HuH-7.5 (cell line): Measurements from ENCODE around the gene AOC3.

Experiments used
- DNase-seq: peaks from one replicate; pipeline ENCODE4 v3.0.0; 2011; ENCODE audit warnings: low spot score

Gene AOC3

DNA sequence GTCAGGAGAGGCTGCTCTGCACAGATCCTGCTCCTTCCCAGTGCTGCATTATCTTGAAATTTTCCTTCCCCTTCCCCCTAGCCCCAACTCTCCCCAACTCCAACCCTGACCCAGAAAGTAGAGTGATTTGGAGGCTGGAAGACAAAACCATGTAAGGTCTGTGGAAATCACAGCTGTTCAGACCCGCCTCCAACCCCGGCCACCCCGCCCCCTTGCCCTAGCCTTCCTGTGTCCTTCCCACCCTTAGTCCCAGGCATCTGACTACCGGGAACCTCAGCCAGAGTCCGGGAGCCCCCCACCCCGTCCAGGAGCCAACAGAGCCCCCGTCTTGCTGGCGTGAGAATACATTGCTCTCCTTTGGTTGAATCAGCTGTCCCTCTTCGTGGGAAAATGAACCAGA lies at the start of gene AOC3:
AOC3 (plus strand) TSS at position 246 of the 400 bp plus-strand sequence; CDS start at position 391, 145 bp downstream.
- DNase-seq: no peak

DNA sequence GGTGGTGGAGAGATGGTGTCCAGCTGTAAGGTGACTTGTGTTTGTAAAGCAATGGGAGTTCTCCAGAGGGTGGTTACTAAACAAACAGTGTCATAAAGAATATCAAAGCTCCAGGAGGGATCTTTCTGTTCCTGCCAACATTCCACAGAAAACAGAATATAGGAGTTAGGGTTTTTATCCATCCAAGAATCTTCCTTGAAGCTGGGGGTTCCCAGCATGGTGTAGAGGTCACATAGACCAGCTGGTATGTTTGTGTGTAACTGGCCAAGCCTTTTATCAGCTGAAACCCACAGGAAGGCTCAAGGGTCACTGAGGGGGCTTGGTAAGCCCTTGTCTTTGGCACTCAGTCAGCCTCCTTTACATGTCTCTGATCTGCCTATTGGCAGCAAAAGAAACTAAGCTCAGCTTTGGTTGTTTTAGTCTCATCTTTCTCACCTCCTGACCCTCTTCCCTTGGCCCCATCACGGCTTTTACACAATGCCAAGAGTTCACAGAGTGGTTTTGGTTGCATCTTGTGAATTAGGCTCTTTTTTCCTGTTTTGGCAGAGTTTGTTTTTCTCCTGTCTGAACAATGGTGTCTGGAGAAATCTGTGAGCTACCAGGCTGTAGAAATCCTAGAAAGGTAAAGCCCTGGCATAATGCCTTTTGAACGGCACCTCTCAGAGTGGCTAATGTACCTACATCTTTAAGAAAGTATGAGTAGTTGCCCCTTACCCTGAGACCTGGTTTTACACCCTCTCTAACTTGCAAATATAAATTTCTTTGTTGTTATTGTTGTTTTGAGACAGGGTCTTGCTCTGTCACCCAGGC lies 47.7 kb upstream of the AOC3 start:
- DNase-seq: no peak

- no peak for DNase-seq
Observed at GRCh38 chr17:42804918-42805367, 46.1 kb upstream of the AOC3 start.

DNA sequence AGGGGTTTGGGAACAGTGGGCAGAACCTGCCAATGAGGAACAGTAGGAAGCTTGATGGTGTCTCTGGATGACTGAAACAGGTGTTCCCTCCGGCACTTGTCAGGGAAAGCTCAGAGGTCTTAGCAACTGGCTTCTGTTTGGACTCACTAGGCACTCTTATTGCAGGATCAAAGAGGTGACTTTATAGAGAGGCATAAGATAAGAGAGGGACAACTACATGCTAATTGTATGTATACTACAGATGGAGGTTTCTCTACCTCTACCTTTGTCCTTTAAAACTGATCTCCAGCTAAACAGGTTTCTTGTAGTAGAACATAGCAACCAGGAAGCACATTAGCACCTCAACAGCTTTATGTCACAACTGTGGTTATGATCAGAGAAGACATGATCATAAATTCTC lies 44.8 kb upstream of the AOC3 start:
- DNase-seq: no peak

DNA sequence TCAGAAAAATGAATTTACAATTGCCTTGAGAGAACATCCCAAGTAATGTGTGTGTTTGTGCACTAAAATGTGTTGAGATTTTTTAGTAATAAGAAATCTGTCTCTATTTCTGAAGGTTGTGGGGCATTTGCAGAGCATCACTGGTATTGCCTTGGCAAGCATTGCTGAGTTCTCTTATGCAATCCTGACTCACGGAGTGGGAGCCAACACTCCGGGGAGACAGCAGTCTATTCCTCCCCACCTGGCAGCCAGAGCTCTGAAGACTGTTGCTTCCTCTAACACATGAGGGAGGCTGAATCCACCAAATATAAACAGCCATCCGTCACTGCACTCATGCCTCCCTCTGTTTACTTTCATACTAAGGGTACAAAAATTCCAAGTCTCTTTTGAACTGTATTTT lies 41.7 kb upstream of the AOC3 start:
- no peak for DNase-seq

GRCh38 chr17:42814633-42815399 lies 36.2 kb upstream of the AOC3 start:
- no peak for DNase-seq

GRCh38 chr17:42817866-42818265 lies 33.1 kb upstream of the AOC3 start:
- no peak for DNase-seq

- no peak for DNase-seq
Observed at GRCh38 chr17:42818379-42818778, 32.6 kb upstream of the AOC3 start.

DNA sequence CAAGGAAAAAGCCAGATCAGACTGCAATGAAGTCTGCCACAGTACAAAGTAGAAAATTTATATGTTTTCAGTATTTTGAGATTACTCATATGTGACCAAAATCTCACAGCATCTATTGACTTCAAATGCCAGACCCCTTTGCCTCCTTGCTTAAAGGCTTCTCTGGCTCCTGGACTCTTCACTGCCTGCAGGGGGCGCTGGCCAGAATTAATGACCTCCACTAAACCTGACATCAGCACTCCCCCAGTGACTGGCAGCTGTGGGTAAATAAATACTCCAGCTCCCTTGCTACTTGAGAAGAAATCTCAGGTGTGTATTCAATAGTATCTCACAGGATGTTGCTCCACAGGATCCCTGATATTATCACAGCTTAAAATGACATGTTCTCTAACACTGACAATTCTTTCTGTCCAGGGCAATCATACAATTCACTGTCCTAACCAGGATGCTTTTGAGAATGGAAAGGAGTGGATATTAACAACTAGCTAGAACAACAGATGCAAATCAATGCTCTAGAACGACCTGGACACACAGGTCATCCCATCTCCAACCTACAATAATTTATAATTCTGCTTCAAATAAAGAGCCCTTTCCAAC lies 31.0 kb upstream of the AOC3 start:
- peak; percentile 52 for DNase-seq

DNA sequence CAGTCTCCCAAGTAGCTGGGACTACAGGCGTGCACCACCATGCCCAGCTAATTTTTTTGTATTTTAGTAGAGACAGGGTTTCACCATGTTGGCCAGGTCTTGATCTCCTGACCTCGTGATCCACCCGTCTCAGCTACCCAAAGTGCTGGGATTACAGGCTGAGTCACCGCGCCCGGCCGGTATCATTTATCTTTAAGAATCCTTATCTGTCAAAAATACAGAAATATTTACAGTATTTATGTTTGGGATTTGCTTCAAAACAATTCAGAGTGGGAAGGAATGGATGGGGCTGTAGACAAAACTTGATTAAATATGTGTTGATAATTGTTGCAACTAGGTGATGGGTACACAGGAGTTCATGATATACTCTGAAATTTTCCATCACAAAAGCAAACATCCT lies 29.8 kb upstream of the AOC3 start:
- no peak for DNase-seq

DNA sequence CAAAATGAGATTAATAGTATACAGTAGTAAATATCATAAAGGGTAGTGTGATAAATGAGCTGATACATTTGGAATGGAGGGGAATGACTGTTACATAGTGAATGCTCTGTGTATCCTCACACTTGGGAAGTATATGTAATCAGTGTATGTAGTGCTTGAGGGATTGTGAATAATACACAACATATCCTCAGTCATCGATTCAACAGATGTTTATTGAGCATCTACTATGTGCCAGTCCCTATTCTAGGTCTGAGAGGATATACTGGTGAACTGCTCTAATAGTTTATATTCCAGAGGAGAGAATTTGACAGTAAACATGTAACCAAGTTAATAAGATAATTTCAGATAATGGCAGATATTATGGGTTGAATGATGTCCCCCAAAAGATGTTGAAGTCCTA lies 23.5 kb upstream of the AOC3 start:
- no peak for DNase-seq

DNA sequence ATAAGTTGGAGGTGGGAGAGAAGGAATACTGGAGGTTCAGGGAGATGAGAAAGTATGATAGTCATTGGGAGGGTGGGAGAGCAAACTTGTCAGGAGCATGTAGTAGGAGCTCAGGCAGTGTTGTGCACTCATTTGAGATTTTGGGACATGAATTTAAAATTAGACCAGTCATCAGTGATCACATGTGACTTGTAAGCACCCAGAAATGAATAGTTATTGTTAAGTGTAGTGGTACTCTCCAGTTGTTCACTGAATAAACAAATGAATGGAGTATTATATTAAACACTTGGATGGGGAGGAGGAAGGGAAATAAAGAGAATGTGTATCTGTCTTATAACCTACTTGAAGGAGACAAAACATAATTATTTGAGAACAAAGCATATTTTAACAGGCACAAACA lies 20.0 kb upstream of the AOC3 start:
- no peak for DNase-seq

- DNase-seq: no peak
Observed at GRCh38 chr17:42832213-42832933, 18.6 kb upstream of the AOC3 start.

DNA sequence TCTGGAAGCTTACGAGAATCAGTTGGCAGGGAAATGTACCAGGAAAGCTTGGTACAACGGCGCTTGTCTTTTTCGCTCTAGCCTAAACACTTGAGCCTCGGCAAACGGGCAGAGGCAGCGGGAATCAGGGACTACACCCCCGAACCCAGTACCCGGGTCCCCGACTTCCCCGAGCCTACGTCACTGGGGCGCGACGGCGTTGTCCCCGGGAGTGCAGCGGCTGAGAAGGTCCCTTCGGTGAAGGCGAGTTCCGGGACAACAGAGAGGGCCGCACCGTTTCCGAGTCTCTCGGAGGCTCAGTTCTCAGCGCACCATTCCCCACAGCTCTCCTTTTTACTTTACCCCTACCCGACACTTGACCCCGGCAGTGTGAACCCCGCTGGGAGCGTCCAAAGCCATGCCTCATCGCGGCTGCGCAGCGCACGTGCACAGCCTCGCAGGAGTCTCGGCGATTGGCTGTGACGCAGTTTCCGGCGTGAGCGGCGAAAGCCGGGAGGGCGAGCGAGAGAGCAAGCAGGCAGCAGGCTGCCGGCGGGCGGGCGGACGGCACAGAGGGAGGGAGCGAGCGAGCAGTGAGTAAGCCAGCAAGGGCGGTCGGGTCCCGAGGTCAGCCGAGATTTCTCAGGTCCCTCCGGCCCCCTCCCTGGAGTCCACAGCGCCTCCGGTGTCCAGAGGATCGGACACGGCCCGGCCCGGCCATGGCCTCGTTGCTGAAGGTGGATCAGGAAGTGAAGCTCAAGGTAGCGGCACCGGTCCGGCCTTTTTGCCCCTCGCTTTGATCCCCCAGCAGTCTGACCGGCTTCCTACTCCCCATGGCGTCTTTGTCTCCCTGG lies 17.8 kb upstream of the AOC3 start, which contains the start of gene PSME3:
PSME3 (plus strand) TSS at position 464 of the 833 bp plus-strand sequence; CDS start at position 699, 235 bp downstream.
- DNase-seq: peak; percentile 80

GRCh38 chr17:42833767-42834422 lies 17.1 kb upstream of the AOC3 start:
- DNase-seq: no peak

- DNase-seq: no peak
Observed at GRCh38 chr17:42835732-42836131, 15.3 kb upstream of the AOC3 start.

DNA sequence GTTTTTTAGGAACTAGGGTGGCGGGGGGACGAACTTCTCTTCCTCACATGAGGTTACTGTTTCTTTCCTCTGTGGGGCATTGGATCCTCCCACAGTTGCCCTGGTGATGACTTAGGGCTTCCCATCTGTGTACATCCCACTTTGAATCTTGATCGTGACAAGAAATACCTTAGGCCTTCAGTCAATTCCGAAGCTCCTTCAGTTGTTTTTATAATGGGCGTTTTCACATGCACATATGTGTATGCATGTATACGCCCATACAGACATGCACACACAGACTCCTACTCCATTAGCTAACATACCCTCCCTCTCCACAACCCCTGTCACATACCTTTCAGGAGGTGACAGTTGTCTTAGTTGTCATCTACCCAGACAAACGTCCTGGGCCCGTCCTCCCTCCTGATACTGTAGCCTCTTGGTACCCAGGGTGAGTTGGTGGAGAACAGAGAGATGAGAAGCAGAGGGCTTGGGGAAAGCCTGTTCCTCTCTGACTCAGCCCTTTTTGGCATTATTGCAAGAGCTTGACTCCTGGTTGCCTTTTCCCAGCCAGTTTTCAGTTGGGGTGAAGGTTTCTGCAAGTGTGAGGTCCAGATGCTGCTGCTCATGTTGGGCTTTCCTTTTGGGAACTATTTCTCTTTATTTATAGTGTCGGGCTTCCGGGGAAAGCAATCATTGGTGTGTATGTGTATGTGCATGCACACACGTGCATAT lies 8.9 kb upstream of the AOC3 start:
- DNase-seq: no peak

GRCh38 chr17:42843358-42843934 lies 7.6 kb upstream of the AOC3 start:
- peak; percentile 80 for DNase-seq

GRCh38 chr17:42844271-42844670 lies 6.7 kb upstream of the AOC3 start, which contains the start of gene AOC2:
AOC2 (plus strand) TSS chr17:42844580; CDS start chr17:42844627, 47 bp downstream.
- no peak for DNase-seq
